Suppressor macrophage treated with lipopolysaccharide for 4 hours (primary cell): ENCODE measurements around the gene MIXL1.
"Not testable (repeated sequence)": the region's sequence is repeated elsewhere in the genome, so short reads cannot be mapped to it uniquely, and the experiment has no call there.

Experiments used
- DNase-seq: peaks from one replicate; pipeline ENCODE4 v3.0.0-alpha.2; 2020

MIXL1 gene

GRCh38 chr1:226216056-226216455 lies 7.4 kb upstream of the MIXL1 start:
- DNase-seq = no peak

GRCh38 chr1:226217273-226217672 lies 6.2 kb upstream of the MIXL1 start:
- DNase-seq = peak; percentile 6

GRCh38 chr1:226220473-226221189 lies 2.8 kb upstream of the MIXL1 start:
- DNase-seq = no peak

GRCh38 chr1:226222686-226223085 lies 778 bp upstream of the MIXL1 start:
- no peak for DNase-seq

GRCh38 chr1:226223786-226224244 lies 351 bp downstream of the MIXL1 start:
- no peak for DNase-seq

- no peak for DNase-seq
These were observed 3.1 kb downstream of the MIXL1 start for GRCh38 chr1:226226601-226227000.

- DNase-seq = no peak
These were observed 9.8 kb downstream of the MIXL1 start for GRCh38 chr1:226233293-226233692.

- no peak for DNase-seq
These were observed 10.3 kb downstream of the MIXL1 start for GRCh38 chr1:226233806-226234205.

GRCh38 chr1:226236826-226237225 lies 13.4 kb downstream of the MIXL1 start:
- DNase-seq = no peak

- DNase-seq = no peak
These were observed 16.0 kb downstream of the MIXL1 start for GRCh38 chr1:226239421-226239820.

- peak; percentile 70 for DNase-seq
These were observed 24.6 kb downstream of the MIXL1 start for GRCh38 chr1:226248091-226248490.

- no peak for DNase-seq
These were observed 25.3 kb downstream of the MIXL1 start for GRCh38 chr1:226248796-226249195.

GRCh38 chr1:226250511-226250910 lies 27.0 kb downstream of the MIXL1 start:
- no peak for DNase-seq

- not testable (repeated sequence) for DNase-seq
These were observed 29.4 kb downstream of the MIXL1 start for GRCh38 chr1:226252841-226253240.

GRCh38 chr1:226253933-226254332 lies 30.5 kb downstream of the MIXL1 start:
- no peak for DNase-seq

- DNase-seq = no peak
These were observed 31.9 kb downstream of the MIXL1 start for GRCh38 chr1:226255380-226255779.

- no peak for DNase-seq
These were observed 38.4 kb downstream of the MIXL1 start for GRCh38 chr1:226261818-226262217.

GRCh38 chr1:226268421-226269124 lies 45.1 kb downstream of the MIXL1 start:
- DNase-seq = no peak

- not testable (repeated sequence) for DNase-seq
These were observed 48.9 kb downstream of the MIXL1 start for GRCh38 chr1:226272233-226272902.

GRCh38 chr1:226274138-226274537 lies 50.7 kb downstream of the MIXL1 start:
- DNase-seq = no peak

- no peak for DNase-seq
These were observed 52.7 kb downstream of the MIXL1 start for GRCh38 chr1:226276077-226276682.
